GM18861 (cell line): ENCODE data around the gene KCNIP4.
A peak's percentile ranks its signal among the peaks of the same experiment; 100 is the strongest.
"Not testable (repeated sequence)": the region's sequence is repeated elsewhere in the genome, so short reads cannot be mapped to it uniquely, and the experiment has no call there.

Experiments used
- ATAC-seq: cut with Tn5 transposase; IDR thresholded peaks from one replicate; pipeline ENCODE4 v1.9.1; 2021; ENCODE audit not compliant: unreplicated experiment

KCNIP4 gene

DNA sequence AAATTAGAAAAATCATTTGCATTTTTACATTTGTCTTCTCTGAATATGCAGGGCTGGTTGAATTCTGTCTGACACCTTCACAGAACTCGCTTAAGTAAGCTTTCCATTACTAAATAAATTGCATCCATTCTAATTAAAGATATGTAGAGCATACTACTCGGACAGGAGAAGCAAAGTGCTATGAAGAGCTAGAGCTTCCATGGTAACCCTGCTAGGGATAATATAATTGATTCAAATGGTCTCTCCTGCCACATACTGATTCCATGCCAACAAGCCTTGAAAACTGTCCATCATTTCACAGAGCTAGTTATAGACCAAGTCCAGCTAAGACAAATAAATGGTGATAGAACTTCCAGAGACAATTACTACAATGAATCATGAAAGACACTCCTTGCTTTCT is 571.5 kb downstream of the KCNIP4 start:
- no peak for ATAC-seq

GRCh38 chr4:21376176-21376575 is 572.4 kb downstream of the KCNIP4 start:
- no peak for ATAC-seq

- no peak for ATAC-seq
Measured at GRCh38 chr4:21374641-21375368, 573.8 kb downstream of the KCNIP4 start.

DNA sequence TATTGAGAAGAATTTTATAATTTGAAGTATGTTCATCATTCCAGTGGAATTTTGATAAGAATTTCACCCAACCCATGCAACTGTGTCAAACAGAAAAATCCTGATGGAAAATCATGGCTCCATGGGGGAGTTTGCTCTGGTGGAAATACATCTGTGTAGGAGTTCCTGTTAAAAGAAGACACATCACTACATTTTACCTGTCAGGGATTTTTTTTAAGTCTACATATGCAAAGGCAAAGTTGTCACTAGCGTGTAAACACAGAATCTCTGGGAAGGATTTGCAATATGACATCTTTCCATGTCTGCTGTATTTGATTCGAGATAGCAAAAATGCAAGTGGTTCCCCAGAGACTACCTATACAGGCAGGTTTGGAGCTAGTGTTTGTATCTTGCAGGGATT is 581.0 kb downstream of the KCNIP4 start:
- no peak for ATAC-seq

GRCh38 chr4:21366840-21367239 is 581.7 kb downstream of the KCNIP4 start:
- no peak for ATAC-seq

- ATAC-seq: no peak
Measured at GRCh38 chr4:21366312-21366711, 582.3 kb downstream of the KCNIP4 start.

- ATAC-seq: no peak
Measured at GRCh38 chr4:21363701-21364100, 584.9 kb downstream of the KCNIP4 start.

DNA sequence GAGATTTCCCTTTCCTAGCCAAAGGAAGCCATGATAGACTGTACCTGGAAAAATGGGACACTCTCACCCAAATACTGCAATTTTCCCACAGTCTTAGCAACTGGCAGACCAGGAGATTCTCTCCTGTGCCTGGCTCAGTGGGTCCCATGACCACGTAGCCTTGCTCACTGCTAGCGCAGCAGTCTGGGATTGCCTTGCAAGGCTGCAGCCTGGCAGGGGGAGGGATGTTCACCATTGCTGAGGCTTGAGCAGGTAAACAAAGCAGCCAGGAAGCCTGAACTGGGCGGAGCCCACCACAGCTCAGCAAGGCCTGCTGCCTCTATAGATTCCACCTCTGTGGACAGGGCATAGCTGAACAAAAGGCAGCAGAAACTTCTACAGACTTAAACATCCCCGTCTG is 596.2 kb downstream of the KCNIP4 start:
- not testable (repeated sequence) for ATAC-seq

- ATAC-seq: no peak
Measured at GRCh38 chr4:21347142-21347541, 601.4 kb downstream of the KCNIP4 start.

DNA sequence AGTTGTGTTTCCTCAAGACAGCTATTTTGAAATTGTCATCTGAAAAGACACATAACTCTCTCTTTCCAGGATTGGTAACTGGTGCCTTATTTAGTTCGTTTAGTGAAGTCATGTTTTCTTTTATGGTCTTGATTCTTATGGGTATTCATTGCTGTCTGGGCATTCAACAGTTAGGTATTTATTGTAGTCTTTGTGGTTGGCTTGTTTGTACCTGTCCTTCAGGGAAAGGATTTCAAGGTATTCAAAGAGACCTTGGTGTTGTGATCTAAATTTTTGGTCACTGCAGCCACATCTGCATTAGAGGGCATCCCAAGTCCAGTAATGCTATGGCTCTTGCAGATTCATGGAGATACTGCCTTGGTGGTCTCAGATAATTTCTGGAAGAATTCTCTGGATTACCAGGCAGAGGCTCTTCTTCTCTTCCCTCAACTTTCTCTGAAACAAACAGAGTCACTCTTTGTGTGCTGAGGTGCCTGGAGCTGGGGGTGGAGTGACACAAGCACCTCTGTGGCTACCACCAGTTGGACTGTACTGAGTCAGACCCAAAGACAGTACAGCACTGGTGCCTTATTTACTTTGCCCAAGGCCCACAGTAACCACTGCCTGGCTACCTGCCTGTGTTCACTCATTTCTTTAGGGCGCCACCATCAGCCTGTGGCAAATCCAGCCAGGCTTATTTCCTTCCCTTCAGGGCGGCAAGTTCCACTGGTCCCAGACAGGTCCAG is 620.4 kb downstream of the KCNIP4 start:
- ATAC-seq: no peak

DNA sequence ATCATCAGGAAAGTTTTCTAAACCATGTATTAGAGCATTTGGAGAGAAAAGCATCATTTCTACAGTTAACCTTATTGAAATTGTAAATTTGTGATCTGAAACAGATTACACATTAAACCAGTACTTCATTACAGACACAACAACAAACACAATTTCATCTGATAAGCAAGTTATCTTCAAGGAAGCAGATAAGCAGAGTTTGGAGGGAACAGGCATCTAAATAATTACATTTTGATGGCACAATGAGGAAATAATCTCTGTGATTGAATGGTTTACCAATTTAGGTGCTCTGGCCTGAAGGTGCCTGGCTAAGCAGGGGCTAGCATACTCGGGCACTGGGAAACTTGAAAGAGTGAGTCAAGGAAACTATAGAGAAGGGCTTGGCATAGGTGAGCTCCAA is 628.5 kb downstream of the KCNIP4 start:
- no peak for ATAC-seq

DNA sequence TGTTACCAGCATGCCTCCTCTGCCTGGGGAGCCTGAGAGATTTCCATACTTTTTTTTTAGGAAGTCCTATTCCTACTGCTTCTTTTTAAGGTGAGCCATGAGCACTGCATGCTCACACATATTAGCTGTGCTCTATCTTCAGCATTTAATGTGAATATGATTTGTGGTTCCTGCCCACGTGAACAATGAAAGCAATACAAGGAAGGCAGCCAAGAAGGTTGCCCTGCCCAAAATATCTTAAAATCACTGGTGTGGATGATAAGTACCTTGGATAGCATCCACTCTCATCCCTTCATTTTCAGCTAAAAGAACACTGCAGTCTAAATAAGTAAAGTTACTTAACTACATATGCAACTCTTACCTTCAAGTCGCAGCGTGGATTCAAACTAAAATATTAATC is 640.9 kb downstream of the KCNIP4 start:
- ATAC-seq: no peak

DNA sequence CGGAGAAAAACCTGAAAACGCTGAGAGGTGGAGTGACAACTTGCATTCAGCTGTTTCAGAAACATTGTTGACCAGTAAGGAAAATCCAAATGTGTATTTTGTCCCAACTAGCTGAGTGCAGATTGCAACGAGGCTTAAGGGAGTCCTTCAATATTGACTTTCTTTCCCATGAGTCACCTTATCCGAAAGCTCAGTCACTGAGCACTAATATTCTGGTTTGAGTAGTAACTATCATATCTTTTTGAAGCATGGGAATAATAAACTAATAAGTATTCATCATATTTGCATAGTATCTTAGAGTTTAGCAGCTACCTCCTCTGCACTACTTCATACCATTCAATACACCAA is 644.1 kb downstream of the KCNIP4 start:
- no peak for ATAC-seq

DNA sequence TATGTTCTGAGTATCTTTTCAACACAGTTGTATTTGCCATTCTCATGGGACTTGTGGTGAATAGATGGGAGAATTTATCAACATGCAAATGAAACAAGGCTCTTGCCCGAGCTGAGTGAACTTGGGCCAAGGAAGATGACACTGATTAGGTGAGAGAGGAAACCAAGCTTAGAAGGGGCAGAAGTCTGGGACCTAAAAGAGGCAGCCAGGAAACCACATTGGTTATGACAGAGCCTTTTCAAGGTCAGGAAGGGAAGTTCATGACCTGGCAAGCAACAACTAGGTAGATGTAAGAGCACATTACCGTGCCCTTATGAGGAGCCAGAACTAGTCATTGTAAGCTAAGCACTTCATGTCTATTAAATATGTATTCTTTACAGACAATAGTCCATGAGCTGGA is 658.0 kb downstream of the KCNIP4 start:
- ATAC-seq: peak; percentile 85

- ATAC-seq: no peak
Measured at GRCh38 chr4:21276046-21276445, 672.5 kb downstream of the KCNIP4 start.

DNA sequence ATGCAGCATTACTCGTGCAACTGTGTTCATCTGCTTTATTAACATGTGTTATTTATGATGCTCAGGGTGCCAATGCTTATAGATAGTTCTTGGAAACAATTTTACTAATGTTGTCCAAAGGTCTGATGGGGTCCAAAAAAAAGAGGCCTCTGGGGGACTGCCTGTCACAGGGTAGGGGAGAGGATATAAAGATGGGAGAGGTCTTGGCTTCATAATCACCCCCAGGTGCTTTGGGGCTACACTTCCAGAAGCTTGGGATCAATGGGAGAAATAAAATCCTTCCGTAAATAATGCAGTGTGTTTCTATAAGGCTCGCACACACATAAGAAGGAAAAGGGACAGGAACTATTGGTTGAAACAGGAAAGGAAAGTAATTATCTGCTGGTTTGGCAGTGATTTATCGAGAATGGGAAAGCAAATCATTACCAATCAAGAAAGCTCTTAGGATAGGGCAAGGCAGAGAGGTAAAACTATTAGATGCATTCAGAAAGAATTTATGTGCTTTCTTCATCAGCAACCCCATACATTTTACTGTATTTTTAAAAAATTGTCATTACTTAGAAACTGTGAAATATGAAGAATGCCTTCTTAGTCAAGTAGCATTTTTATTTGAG is 677.0 kb downstream of the KCNIP4 start:
- no peak for ATAC-seq

- no peak for ATAC-seq
Measured at GRCh38 chr4:21248331-21248730, 700.2 kb downstream of the KCNIP4 start.

DNA sequence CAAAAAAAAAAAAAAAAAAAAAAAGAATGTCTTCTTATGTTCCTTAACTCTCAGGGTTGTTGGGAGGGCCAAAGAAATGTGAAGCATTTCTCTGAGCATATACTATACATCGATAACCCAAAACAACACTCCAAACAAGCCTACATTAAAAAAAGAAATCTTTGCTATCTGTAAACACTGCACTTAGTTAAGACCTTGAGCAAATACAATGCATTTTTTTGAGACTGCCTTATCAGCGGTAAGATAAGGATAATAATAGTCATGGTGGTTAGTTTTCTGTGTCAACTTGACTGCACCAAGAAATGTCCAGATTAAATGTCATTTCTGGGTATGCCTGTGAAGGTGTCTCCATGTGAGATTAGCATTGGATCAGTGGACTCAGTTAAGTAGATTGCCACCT is 706.4 kb downstream of the KCNIP4 start:
- ATAC-seq: no peak

- no peak for ATAC-seq
Measured at GRCh38 chr4:21226637-21227538, 721.7 kb downstream of the KCNIP4 start.

DNA sequence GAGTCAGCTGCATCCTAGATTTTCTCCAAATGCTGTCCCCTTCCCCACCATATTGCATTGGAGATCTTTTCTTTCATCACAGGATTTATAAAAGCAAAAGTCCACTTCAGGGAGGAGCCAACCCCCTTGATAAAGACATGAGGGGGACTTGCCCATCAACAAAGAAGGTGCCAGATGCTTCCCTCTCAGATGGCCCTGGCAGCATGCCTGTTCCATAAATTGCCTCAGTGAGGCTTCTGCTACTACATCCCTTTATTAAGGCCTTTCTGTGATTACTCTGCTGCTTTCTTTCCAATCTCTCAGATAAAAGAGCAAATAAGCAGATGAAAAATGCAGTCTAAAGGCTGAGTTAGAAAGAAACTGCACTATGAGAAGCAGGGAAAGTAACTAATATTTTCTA is 736.7 kb downstream of the KCNIP4 start:
- no peak for ATAC-seq

DNA sequence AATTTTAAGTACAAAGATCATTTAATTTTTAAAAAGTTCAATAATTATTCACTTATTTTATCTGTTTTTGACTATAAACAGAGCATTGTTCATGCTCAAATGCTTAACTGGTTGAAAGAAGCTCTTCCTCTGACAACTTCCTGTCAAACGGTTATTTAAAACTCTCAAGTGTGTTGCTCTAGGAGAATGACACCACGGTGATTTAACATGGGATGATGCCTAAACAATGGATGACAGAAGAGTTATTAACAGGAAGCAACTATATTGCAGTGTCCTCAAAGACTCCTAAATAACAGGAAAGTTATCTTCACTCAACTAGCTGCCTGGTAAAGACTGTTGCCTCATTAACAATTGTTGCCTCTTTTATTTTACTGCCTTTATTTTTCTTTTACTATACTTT is 738.7 kb downstream of the KCNIP4 start:
- no peak for ATAC-seq
